Measurements from ENCODE around the gene CACHD1.

- TF ChIP-seq CTCF (IDR thresholded peaks at IDR 0.05) (no peak), POLR2A (IDR thresholded peaks at IDR 0.05) (no peak), POLR2AphosphoS5 (IDR thresholded peaks at IDR 0.05) (no peak)
Observed at GRCh38 chr1:64523413-64524337, 53.7 kb downstream of the CACHD1 start.
